Chondrocyte (in vitro differentiated cells): Measurements from ENCODE around the gene SLC9A4. TPM values are rescaled to one million over a fixed set of nuclear protein-coding genes. Genes with fewer than 3 reads are reported as not detected.

Experiments
- DNase-seq: peaks from one replicate; pipeline ENCODE4 v3.0.0; 2021; ENCODE audit warnings: mixed read lengths, low spot score
- H3K27ac Mint-ChIP-seq: one replicate; pipeline ENCODE4 v1.8.0; 2021; ENCODE audit warnings: mild to moderate bottlenecking, moderate library complexity, mixed read lengths; ENCODE audit not compliant: unreplicated experiment
- H3K27me3 Mint-ChIP-seq: 2 replicates; pipeline ENCODE4 v1.8.0; 2021; ENCODE audit warnings: low read depth, mixed read lengths
- H3K36me3 Mint-ChIP-seq: 2 replicates; pipeline ENCODE4 v1.8.0; 2021; ENCODE audit warnings: low read depth, mixed read lengths
- H3K4me1 Mint-ChIP-seq: 2 replicates; pipeline ENCODE4 v1.8.0; 2021; ENCODE audit warnings: low read depth, mild to moderate bottlenecking, mixed read lengths
- H3K4me3 Mint-ChIP-seq: one replicate; pipeline ENCODE4 v1.8.0; 2021; ENCODE audit warnings: mild to moderate bottlenecking, moderate library complexity, mixed read lengths; ENCODE audit not compliant: unreplicated experiment
- H3K9me3 Mint-ChIP-seq: 2 replicates; pipeline ENCODE4 v1.8.0; 2021; ENCODE audit warnings: low read depth, mixed read lengths
- total RNA-seq: library from RNA; stranded (reverse); gene quantifications from 3 replicates; pipeline ENCODE4 v1.2.1, GENCODE V29; 2021
- TF ChIP-seq, protein P1 (sequence below): fragments of 200-600 bp; sonication (generic); IDR thresholded peaks from 2 replicates; pipeline ENCODE4 v1.5.0; 2021; ENCODE audit warnings: antibody characterized with exemption, mild to moderate bottlenecking, moderate library complexity

Gene SLC9A4
- total RNA-seq, 1 donor from 2014 or later, result not detected

DNA sequence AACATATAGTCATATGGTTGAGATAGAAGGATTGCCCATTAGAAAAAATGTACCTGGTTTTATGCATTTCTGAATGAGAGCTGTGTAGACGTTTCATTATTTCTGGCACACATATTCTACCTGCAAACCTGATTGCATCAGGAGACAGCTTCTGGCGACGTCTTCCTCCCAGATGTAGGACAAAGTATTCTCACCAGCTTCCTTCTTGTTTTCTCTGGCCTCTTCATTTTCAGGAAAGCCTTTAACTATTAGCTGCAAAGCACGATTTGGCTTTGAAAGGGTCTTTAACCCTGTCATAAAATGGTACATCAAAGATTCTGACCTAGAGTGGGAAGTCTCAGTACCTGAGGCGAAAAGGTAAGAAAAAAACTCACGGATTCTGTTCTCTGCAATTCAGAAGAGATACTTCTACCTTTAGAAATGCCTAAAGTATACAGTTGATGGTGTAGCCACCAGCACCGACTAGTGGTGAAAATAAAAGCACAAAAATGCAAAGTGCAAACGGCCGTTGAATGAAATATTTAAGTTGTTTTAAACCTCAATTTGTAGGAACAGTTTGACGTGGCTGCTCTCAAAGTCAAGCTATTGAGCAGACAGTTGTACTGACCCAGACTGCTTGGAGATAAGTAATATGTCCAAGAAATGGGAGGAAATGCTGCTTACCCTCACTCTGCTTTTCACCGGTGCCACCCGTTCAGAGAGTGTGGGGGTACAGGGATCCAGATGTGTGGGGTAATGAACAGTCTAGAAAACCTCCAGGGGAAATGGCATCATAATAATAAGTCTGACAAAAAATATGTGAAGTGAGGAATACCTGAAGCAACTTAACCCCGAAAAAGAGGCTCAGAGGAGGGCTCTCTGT is 29.8 kb upstream of the SLC9A4 start:
- Mint-ChIP-seq H3K27me3 (peaks cover 7% of the 10 kb centered on the region), H3K4me1 (peaks cover 2% of the 10 kb centered on the region)
- DNase-seq, result no peak

DNA sequence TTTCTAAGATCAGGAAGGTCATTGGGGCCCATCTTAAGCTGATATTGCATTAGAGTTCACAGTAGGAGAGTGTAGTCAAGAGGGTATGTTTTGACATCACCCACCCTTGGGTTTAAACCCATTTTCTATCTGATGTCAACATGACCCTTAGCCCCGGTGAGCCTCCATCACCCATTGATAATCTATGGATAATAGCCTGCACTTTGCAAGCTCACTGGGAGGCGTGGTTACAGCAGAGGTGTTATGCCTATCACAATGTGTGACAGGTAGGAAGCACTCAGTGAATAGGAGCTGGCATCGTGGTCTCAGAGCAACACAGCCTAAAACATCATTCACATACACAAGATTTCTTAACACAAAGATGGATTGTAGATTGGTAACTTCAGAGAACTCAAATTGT is 28.8 kb upstream of the SLC9A4 start:
- no peak overlapping the region for H3K4me3 Mint-ChIP-seq
- no peaks in the 10 kb centered on the region for H3K36me3 Mint-ChIP-seq
- TF ChIP-seq, protein P1, sequence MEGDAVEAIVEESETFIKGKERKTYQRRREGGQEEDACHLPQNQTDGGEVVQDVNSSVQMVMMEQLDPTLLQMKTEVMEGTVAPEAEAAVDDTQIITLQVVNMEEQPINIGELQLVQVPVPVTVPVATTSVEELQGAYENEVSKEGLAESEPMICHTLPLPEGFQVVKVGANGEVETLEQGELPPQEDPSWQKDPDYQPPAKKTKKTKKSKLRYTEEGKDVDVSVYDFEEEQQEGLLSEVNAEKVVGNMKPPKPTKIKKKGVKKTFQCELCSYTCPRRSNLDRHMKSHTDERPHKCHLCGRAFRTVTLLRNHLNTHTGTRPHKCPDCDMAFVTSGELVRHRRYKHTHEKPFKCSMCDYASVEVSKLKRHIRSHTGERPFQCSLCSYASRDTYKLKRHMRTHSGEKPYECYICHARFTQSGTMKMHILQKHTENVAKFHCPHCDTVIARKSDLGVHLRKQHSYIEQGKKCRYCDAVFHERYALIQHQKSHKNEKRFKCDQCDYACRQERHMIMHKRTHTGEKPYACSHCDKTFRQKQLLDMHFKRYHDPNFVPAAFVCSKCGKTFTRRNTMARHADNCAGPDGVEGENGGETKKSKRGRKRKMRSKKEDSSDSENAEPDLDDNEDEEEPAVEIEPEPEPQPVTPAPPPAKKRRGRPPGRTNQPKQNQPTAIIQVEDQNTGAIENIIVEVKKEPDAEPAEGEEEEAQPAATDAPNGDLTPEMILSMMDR, result no peak
- H3K27ac Mint-ChIP-seq, result no peak overlapping the region
- no peak for DNase-seq
- no peaks in the 10 kb centered on the region for H3K9me3 Mint-ChIP-seq
- peaks cover 2% of the 10 kb centered on the region for H3K4me1 Mint-ChIP-seq
- H3K27me3 Mint-ChIP-seq, result peaks cover 7% of the 10 kb centered on the region

More for the DNA sequence above, 29.8 kb upstream of the SLC9A4 start:
- Mint-ChIP-seq H3K27ac (no peak overlapping the region), H3K36me3 (no peaks in the 10 kb centered on the region), H3K9me3 (no peaks in the 10 kb centered on the region), H3K4me3 (no peak overlapping the region)
- TF ChIP-seq, protein P1, result peak; percentile 91

DNA sequence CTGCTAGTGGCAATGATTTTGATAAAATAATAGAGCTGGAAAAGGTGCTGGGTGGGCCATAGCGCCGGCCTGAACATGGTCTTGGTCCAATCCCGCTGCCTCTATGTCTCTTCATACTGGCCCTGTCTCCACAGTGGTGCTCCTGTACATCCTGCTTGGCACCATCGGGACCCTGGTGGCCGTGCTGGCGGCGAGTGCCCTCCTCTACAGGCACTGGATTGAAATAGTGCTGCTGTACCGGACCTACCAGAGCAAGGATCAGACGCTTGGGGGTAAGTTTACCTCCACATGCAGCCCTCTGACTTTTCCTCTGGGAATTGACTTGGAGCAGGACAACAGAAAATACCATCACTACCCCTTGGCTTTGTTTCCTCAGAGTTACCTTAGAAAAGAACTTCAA is 26.1 kb upstream of the SLC9A4 start:
- no peak overlapping the region for H3K27ac Mint-ChIP-seq
- TF ChIP-seq, protein P1, result no peak
- H3K9me3 Mint-ChIP-seq, result no peaks in the 10 kb centered on the region
- DNase-seq, result no peak
- peaks cover 2% of the 10 kb centered on the region for H3K4me1 Mint-ChIP-seq
- H3K27me3 Mint-ChIP-seq, result peaks cover 16% of the 10 kb centered on the region
- no peaks in the 10 kb centered on the region for H3K36me3 Mint-ChIP-seq
- no peak overlapping the region for H3K4me3 Mint-ChIP-seq

DNA sequence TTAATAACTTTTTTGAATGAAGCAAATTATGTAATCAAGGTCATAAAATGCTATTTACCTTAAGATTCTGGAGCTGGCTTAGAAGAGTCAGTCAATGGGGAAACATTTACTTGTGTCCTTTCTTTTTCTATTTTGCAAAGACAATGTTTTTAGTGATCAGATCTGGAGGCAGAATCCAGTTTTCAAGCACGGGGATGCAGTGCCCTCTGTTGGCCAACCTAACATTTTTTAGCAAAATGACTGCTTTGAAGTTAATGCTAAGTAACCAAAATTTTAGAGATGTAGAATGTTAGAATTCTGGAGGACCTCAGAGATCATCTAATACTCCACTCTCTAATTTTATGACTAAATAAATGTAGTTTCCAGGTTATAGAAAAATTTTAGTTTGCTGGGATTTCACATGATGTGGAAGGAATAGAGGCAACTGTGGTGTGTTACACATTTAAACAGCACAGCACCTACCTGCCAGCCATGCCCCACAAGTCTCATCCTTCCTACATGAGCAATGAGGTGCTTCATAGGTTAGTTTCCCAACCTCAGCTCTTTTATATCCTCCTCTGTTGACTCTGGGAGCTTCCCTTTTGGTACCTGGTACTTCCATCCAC is 23.6 kb upstream of the SLC9A4 start:
- Mint-ChIP-seq H3K27me3 (peaks cover 27% of the 10 kb centered on the region), H3K9me3 (no peaks in the 10 kb centered on the region), H3K4me3 (no peak overlapping the region), H3K27ac (no peak overlapping the region), H3K4me1 (no peaks in the 10 kb centered on the region), H3K36me3 (no peaks in the 10 kb centered on the region)
- TF ChIP-seq, protein P1, result peak; percentile 89
- no peak for DNase-seq

DNA sequence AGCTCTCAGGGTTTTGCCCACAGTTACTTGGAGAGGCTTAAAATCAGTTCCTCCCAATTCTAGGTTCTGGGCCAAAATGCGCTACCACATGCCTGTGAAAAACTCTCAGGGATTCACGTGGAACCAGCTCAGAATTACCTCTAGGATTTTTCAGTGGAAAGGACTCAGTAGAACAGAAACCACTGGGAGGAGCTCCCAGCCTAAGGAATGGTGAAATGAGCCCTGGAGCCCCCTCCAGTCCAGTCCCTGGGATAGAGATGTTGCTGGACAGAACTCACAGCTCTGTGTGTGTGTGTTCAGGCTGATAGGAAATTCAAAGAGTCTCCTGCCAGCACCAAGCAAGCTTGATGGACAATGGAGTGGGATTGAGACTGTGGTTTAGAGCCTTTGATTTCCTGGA is 21.1 kb upstream of the SLC9A4 start:
- Mint-ChIP-seq H3K27me3 (peaks cover 27% of the 10 kb centered on the region), H3K4me3 (no peak overlapping the region), H3K4me1 (no peaks in the 10 kb centered on the region), H3K9me3 (peaks cover 9% of the 10 kb centered on the region), H3K36me3 (peaks cover 4% of the 10 kb centered on the region), H3K27ac (no peak overlapping the region)
- TF ChIP-seq, protein P1, result peak; percentile 28
- DNase-seq, result no peak
